Endothelial cell of umbilical vein (primary cell): ENCODE data around the gene DPYD.

Experiments
- EZH2 ChIP-seq: IDR thresholded peaks from 2 replicates; pipeline ENCODE4 v1.6.1; 2012; ENCODE audit warnings: borderline replicate concordance, low read depth, mild to moderate bottlenecking, moderate library complexity, low read length, inconsistent platforms; ENCODE audit not compliant: severe bottlenecking
- FOS ChIP-seq: IDR thresholded peaks from 2 replicates; pipeline ENCODE4 v1.6.1; 2011; ENCODE audit warnings: mild to moderate bottlenecking, low read length, moderate library complexity, borderline replicate concordance; ENCODE audit not compliant: insufficient read depth
- JUN ChIP-seq: IDR thresholded peaks from 2 replicates; pipeline ENCODE4 v1.6.1; 2011; ENCODE audit warnings: borderline replicate concordance, low read depth; ENCODE audit not compliant: insufficient read length, insufficient read depth
- MAX ChIP-seq: IDR thresholded peaks from 2 replicates; pipeline ENCODE4 v1.6.1; 2011; ENCODE audit not compliant: insufficient read depth, insufficient read length
- MYC ChIP-seq: IDR thresholded peaks from one replicate; pipeline ENCODE4 v1.6.1; 2011; ENCODE audit warnings: mild to moderate bottlenecking, low read depth, low read length
- POLR2A ChIP-seq: IDR thresholded peaks from 2 replicates; pipeline ENCODE4 v1.6.1; 2012; ENCODE audit warnings: low read depth, mild to moderate bottlenecking, control low read depth, low read length
- POLR2AphosphoS5 ChIP-seq: IDR thresholded peaks from 2 replicates; pipeline ENCODE4 v1.6.1; 2012; ENCODE audit warnings: low read depth, mild to moderate bottlenecking, control low read depth, low read length, moderate library complexity; ENCODE audit not compliant: insufficient read depth
- TF ChIP-seq, protein P1 (sequence below), 2 donors: IDR thresholded peaks; 1 replicate in 1 of 2; 2 replicates in 1 of 2; pipeline ENCODE4 v1.5.1; 2011; ENCODE audit warnings: low read length in 2 of 2, mild to moderate bottlenecking in 2 of 2, moderate library complexity in 2 of 2, control low read depth in 1 of 2, inconsistent platforms in 1 of 2, low read depth in 1 of 2; ENCODE audit not compliant: insufficient read depth in 1 of 2; ENCODE audit errors: extremely low read depth in 1 of 2

DNA sequence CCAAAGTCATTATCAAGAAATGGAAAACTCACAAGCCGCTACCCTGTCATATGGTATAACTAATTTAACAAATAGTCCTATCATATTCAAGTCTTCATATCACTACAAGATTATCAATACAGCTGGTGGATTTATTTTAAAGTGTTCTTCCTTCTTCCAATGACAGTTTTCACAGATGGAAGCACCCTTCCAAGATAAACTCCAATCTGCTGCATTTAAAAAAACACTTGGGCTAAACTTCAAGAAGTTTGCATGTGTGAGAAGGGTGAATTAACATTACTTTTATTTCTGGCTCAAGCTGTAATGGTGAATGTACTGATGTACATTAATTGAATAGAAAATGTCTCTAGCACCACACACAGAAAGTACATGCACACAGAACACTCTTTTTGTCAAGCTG is 192.4 kb downstream of the DPYD start:
- TF ChIP-seq, protein P1, sequence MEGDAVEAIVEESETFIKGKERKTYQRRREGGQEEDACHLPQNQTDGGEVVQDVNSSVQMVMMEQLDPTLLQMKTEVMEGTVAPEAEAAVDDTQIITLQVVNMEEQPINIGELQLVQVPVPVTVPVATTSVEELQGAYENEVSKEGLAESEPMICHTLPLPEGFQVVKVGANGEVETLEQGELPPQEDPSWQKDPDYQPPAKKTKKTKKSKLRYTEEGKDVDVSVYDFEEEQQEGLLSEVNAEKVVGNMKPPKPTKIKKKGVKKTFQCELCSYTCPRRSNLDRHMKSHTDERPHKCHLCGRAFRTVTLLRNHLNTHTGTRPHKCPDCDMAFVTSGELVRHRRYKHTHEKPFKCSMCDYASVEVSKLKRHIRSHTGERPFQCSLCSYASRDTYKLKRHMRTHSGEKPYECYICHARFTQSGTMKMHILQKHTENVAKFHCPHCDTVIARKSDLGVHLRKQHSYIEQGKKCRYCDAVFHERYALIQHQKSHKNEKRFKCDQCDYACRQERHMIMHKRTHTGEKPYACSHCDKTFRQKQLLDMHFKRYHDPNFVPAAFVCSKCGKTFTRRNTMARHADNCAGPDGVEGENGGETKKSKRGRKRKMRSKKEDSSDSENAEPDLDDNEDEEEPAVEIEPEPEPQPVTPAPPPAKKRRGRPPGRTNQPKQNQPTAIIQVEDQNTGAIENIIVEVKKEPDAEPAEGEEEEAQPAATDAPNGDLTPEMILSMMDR (IDR thresholded peaks at IDR 0.05; ENCODE audit: extremely low read depth in 1 of 2, insufficient read depth in 1 of 2, low read depth in 1 of 2, low read length in 2 of 2): no peak
- TF ChIP-seq POLR2A (no peak), JUN (no peak), FOS (no peak), MYC (no peak), EZH2 (no peak), MAX (no peak), POLR2AphosphoS5 (no peak)
